NB4 (cell line): Measurements from ENCODE around the gene RAPGEF5.

Experiments
- MAX ChIP-seq: IDR thresholded peaks from 2 replicates; pipeline ENCODE4 v1.6.1; 2011; ENCODE audit warnings: low read depth, low read length
- POLR2A ChIP-seq: IDR thresholded peaks from 2 replicates; pipeline ENCODE4 v1.6.1; 2011; ENCODE audit warnings: mild to moderate bottlenecking; ENCODE audit not compliant: insufficient read length; ENCODE audit errors: extremely low read depth
- TF ChIP-seq, protein P1 (sequence below): IDR thresholded peaks from one replicate; pipeline ENCODE4 v1.5.1; 2012; ENCODE audit warnings: low read depth, low read length

GRCh38 chr7:22174574-22174953, 182.4 kb downstream of the RAPGEF5 start:
- TF ChIP-seq, protein P1, sequence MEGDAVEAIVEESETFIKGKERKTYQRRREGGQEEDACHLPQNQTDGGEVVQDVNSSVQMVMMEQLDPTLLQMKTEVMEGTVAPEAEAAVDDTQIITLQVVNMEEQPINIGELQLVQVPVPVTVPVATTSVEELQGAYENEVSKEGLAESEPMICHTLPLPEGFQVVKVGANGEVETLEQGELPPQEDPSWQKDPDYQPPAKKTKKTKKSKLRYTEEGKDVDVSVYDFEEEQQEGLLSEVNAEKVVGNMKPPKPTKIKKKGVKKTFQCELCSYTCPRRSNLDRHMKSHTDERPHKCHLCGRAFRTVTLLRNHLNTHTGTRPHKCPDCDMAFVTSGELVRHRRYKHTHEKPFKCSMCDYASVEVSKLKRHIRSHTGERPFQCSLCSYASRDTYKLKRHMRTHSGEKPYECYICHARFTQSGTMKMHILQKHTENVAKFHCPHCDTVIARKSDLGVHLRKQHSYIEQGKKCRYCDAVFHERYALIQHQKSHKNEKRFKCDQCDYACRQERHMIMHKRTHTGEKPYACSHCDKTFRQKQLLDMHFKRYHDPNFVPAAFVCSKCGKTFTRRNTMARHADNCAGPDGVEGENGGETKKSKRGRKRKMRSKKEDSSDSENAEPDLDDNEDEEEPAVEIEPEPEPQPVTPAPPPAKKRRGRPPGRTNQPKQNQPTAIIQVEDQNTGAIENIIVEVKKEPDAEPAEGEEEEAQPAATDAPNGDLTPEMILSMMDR: no peak
- no peak for TF ChIP-seq POLR2A
- TF ChIP-seq MAX: no peak
